CD4-positive, alpha-beta T cell treated with Interleukin-17A for 4 hours (primary cell): ENCODE results near the gene SYNE3.
A peak's percentile ranks its signal among the peaks of the same experiment; 100 is the strongest.

Experiments
- DNase-seq: peaks from one replicate; pipeline ENCODE4 v3.0.0-alpha.2; 2020; ENCODE audit warnings: mixed read lengths

The SYNE3 gene

GRCh38 chr14:95516554-95517181 lies at the start of gene SYNE3:
Gene SYNE3 (minus strand): TSS chr14:95516650. CDS start chr14:95475821, 40,829 bp downstream.
- peak; percentile 73 for DNase-seq

DNA sequence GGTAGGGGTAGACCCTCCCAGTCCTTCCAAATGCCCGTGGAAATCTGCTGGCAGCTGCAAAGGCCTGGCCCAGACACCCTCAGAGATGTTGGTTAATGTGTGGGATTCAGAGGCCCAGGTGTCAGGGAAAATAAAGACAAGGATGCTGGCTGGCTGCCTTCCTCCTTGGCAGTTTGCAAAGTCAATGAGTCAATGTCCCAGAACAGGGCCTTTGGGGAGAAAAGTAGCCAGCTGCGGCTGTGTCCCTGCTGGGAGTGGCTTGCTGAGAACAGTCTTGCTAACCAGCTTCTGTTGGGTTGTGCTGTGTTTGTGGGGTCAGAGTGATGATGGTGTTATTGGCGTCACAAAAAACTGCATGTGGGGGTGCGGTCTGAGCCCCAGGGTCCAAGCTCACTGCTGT lies 47.6 kb upstream of the SYNE3 start:
- no peak for DNase-seq

DNA sequence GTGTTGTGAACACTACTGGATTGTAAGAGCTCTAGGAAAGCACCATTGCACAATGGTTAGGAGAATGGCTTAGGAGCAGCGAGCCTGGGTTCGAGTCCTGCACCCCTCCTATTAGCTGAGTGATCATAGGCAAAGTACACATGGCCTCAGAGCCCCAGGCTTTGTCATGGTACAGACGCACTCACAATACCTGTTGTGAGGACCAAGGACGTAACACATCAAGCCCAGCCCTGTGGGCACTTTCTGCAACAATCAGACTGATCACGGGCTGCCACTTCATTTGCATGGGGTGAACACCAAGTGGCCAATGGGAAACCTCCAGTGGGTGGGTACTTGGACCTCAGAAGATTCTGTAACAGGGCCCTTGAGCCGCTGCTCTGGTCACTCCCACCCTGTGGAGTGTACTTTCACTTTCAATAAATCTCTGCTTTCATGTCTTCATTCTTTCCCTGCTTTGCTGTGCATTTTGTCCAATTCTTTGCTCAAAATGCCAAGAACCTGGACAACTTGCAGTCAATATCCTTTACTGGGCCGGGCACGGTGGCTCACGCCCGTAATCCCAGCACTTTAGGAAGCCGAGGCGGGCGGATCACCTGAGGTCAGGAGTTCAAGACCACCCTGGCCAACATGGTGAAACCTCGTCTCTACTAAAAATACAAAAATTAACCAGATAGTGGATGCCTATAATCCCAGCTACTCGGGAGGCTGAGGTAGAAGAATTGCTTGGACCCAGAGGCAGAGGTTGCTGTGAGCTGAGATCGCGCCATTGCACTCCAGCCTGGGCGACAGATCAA lies 46.6 kb upstream of the SYNE3 start:
- DNase-seq = no peak

GRCh38 chr14:95561001-95561412 lies 44.6 kb upstream of the SYNE3 start:
- DNase-seq = peak; percentile 89

- DNase-seq = no peak
These were observed 42.8 kb upstream of the SYNE3 start for GRCh38 chr14:95559203-95559602.

DNA sequence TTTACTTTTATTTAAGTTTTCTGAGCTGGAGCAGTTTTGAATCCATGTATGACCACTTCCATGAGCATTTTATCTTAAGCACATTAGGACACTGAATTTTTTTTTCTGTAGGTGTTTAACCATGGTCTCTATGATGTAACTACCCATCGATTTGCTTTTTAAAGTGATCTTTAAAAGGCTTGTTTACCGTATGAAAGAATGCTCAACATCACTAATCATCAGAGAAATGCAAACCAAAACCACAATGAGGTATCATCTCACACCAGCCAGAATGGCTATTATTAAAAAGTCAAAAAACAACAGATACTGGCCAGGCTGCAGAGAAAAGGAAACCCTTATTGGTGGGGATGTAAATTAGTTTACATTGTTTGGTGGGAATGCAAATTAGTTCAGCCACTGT lies 41.4 kb upstream of the SYNE3 start:
- DNase-seq = no peak

GRCh38 chr14:95557291-95557690 lies 40.8 kb upstream of the SYNE3 start:
- DNase-seq = no peak

- DNase-seq = no peak
These were observed 38.6 kb upstream of the SYNE3 start for GRCh38 chr14:95555053-95555452.

GRCh38 chr14:95553141-95553540 lies 36.7 kb upstream of the SYNE3 start:
- DNase-seq = no peak

GRCh38 chr14:95551435-95551834 lies 35.0 kb upstream of the SYNE3 start:
- DNase-seq = no peak

DNA sequence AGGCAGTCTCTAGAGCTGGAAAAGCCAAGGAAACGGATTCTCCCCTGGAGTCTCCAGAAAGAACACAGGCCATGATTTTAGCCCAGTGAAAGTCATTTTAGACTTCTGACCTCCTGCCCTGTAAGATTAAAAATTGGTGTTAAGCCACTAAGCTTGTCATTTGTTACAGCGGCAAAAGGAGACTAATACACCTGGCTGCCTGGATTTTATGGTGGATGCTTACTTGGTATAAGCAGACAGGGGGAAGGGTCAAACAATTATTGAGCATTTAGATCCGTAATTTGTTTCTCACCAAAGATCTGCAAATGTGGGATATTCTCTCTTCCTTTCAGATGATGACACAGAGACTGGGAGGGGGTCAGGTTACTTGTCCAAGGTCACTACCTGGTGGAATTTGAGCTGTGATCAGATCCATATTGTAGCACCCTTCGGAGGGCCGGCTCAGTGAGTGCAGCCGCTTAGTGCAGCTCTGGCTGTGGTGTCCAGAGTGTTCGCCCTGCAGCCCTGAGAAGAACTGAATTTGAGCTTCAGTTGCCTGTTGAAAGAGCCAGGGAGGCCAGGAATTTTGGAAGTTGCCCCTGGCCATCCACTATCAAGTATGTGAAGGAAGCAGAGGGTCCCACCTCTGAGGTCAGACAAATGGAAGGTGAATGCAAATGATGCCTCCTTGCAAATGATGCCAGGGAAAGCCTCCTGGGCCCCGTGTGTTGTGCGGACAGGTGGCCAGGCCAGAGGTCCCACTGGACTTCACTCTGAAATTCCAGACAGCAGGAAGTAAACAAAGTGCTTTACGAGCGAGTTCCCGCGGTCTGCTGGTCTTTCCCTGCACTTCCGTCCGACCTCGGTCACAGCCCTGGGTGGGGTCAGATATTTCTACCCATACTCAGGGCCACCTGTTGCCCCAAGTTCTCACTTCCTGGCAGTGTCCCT lies 33.5 kb upstream of the SYNE3 start:
- DNase-seq = no peak

DNA sequence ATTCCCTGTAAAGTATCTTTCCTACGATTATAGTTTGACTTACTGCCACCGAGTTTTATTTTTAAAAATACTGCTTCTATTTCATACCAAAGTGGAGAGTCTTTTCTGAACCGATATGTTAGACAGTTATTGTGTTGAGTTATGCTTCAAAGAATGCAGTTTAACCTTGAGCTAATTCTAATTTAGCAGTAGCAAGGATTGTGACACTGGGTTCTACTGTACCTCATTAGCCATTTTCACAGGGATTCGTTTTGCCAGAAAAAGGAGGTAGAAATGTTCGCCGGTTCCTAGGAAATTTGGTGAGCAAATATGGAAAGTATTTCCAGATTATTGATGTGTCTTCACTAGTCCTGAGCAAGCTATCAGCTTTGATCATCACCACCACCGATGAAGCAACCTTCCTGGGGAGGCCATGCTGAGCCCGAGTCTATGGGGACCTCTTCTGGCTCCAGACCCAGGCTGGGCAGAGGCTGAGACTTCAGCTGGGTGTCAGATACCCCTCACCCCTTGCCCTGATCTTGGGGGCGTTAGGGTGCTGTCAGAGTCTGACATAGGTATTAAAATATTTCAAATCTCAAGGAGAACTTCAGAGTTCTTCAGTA lies 32.0 kb upstream of the SYNE3 start:
- DNase-seq = no peak

DNA sequence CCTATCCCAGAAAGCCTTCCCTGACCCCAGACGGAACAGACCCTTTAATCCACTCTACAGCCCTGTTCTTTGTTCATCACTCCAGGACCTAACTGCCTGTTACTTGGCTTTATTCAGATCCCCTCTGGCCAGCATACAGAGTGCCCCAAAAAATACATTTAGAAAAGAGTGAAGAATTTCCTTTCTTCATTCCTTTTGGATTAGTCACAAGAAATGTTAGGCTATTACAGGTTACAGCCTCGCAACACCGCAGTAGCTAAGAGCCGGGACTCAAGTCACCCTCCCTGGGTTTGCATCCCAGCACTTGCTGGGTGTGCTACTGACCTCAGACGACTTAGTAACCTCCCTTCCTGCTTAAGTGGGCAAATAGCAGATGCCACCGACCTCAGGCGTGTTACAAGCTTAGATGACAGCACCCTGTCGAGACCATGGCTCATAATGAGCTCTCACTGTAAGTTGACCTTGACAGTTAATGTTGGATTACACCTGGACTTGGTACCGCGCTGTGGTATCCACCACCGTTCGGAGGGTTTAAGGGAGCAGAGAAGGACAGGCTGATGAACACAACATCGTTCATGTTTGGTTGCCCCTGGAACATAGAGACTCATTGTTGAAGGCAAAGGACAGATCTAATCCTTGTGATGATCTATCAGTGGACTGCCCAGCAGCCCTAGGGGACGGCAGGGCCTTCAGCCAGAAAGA lies 31.3 kb upstream of the SYNE3 start:
- no peak for DNase-seq

DNA sequence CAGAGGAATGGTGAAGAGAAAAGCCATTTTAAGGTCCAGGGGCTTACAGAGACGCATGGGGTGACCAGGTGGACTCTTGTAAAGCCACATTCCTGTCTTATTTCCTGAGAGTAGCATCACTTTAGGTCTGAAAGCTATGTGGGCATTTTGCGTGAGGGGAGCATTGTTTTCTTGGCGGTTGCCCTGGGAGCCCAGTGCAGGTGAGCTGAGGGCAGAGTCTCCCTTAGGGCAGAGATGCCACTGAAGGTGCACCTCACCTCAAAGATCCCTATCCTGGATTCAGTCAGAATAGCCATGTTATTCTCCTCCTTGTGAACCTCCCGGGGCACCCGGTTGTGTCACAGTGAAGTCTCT lies 30.8 kb upstream of the SYNE3 start:
- DNase-seq = no peak

GRCh38 chr14:95545515-95546168 lies 29.2 kb upstream of the SYNE3 start:
- no peak for DNase-seq

- no peak for DNase-seq
These were observed 28.1 kb upstream of the SYNE3 start for GRCh38 chr14:95544588-95544987.

GRCh38 chr14:95543021-95543420 lies 26.6 kb upstream of the SYNE3 start:
- no peak for DNase-seq

DNA sequence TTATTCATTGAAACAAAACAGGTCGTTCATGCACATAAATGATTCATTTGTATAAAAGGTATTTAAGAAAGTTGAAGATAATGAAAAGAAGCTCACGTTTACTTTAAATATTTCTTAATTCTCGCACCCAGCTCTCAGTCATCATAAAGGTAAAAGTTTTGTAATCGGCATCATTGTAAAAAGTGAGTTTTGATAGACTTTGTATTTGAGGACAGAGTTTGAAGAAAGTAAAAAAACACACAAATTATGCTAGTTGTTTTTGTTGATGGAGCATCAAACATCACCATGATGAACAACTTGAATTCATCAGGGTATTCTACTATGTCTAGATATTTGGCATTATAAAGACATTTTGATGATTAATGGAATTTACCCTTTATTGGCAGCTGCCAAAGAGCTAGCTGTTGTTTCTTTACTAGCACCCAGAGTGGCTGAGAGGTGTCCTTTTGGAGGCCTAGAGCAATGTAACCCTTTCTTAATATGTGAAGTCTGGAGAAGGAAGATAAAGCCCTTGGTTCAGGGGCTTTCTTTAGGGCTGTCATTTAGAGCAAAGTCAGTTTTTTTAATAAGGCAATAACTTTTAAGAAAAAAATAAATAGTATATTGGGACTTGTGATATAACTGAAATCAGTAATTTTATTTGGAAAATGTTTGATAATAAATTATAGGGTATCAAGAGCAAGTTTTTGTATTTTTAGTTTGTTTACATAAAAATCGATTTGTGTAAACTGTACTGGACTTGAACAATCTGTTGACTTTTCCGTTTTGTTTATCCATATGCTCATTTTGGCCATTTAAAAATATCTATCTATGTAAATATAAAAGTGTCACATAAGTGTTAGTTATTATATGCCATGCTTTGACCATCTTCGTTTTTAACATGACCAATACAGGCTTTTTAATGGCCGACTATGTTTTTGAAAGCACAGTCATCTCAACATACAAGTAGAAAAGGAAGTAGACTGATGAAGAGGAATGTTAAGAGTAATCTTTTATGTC lies 25.8 kb upstream of the SYNE3 start:
- no peak for DNase-seq

DNA sequence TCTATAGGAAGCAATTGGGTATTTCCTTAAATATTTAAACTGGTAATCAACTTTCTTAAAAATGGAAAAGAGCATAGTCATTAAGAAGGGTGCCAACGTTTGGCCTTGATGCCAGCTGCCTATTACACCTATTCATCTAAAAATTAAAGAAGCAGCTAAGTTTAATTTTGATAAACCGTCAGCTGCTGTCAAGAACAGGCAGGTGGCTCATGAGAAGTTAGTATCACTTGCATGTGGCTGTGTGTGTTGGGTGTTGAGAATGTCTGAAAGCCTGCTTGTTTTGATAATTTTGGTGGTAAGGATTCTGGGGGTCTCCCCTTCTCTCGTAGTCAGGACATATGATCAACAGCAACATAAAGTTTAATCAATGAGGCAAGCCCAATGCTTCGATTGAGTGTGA lies 24.9 kb upstream of the SYNE3 start:
- no peak for DNase-seq

DNA sequence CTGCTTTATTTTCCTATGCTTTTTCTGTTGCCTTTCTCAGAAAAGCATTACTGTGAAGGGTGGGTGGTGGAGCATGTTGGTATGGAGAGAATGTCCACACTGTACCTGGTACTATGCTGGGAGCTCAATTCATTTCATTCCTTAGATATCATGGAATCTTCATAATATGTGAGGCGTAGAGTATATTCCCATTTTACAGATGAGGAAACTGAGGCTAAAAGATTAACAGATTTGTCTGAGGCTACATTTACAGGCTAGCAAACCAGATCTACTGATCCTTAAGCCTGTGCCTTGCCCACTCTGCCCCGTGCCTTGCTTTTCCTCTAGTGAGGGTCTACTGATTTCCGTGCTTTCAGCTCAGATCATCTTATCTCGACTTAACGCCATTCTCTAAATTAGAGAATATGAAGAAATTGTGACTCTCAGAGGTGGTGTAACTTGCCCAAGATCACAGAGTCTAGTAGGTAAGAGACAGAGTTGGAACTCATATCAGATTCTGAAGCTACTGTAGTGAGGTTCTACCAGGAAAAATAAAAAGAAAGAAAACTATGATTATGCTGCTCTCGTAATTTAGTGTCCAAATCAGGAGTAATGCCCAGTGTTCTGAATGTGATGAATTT lies 23.9 kb upstream of the SYNE3 start:
- no peak for DNase-seq
